ENCODE results near the gene ATG16L1. TPM values are rescaled to one million over a fixed set of nuclear protein-coding genes. Genes with fewer than 3 reads are reported as not detected.

Gene ATG16L1
- total and polyA plus RNA-seq, 10 of the 15 experiments (the other 5 are each of a cell fraction or from before 2014, with no cell fraction given) = 5.2 to 26.6 (median 15.6) TPM

- no peaks in the 10 kb centered on the region for H3K79me2 ChIP-seq (ENCODE audit: control insufficient read depth, insufficient read depth, low read length)
- no peak overlapping the region for H3K4me2 ChIP-seq (ENCODE audit: control insufficient read depth, insufficient read depth)
- in situ Hi-C loops (cut with MboI) = no loop called here
- H4K20me1 ChIP-seq (ENCODE audit: control insufficient read depth, insufficient read depth) = no peaks in the 10 kb centered on the region
- no TSS peak for BruUV-seq (replicated peaks)
- H3K27ac ChIP-seq (ENCODE audit: control insufficient read depth, insufficient read depth) = no peak overlapping the region
- no peaks in the 10 kb centered on the region for H3K4me1 ChIP-seq (ENCODE audit: control insufficient read depth, insufficient read depth, low read length)
- H3K27me3 ChIP-seq (replicated peaks in 1 of 2; ENCODE audit: control insufficient read depth in 2 of 2, insufficient read depth in 2 of 2, low read length in 1 of 2) = no peaks in the 10 kb centered on the region
- H3K9ac ChIP-seq (ENCODE audit: control insufficient read depth, insufficient read depth, low read length) = no peak overlapping the region
- TF ChIP-seq HDAC2 (IDR thresholded peaks at IDR 0.05) (no peak), E2F4 (IDR thresholded peaks at IDR 0.05; ENCODE audit: low read depth, low read length) (no peak), CBX3 (IDR thresholded peaks at IDR 0.05; ENCODE audit: borderline replicate concordance, low read depth) (no peak), CEBPB (IDR thresholded peaks at IDR 0.05; ENCODE audit: borderline replicate concordance in 1 of 2, low read depth in 2 of 2, low read length in 2 of 2) (no peak), ZNF217 (IDR thresholded peaks at IDR 0.05) (no peak), EGR1 (IDR thresholded peaks at IDR 0.05; ENCODE audit: borderline replicate concordance in 1 of 2, low read depth in 2 of 2, low read length in 2 of 2) (no peak), YBX1 (IDR thresholded peaks at IDR 0.05) (no peak)
- no peaks in the 10 kb centered on the region for H3K9me3 ChIP-seq (replicated peaks; ENCODE audit: control insufficient read depth, insufficient read depth, low read length)
- H2AFZ ChIP-seq (ENCODE audit: control insufficient read depth, low read depth, low read length) = no peak overlapping the region
- no peak overlapping the region for H3K4me3 ChIP-seq
- ChIA-PET SMC1A (ENCODE audit: uncharacterized antibody, unreplicated experiment) (no interaction called here), CTCF (no interaction called here), RAD21 (ENCODE audit: unreplicated experiment) (no interaction called here), POLR2A (no interaction called here)
- DNase-seq (ENCODE audit: low read depth, low spot score) (no peak), FAIRE-seq (no peak), ATAC-seq (no peak)
- intact Hi-C loops (cut with micrococcal nuclease; ENCODE audit: unreplicated experiment) = no loop called here
- peaks cover 1 to 2% of the 10 kb centered on the region in 2 experiments; a peak in 2 of 4 replicates for H3K36me3 ChIP-seq (ENCODE audit: control insufficient read depth in 2 of 2, insufficient read depth in 2 of 2, low read length in 1 of 2)
- WGBS (ENCODE audit: insufficient coverage, insufficient replicate concordance, low lambda C conversion rate, missing lambda C conversion rate) = 90% methylated on average over 2 of the region's 2 CpGs
Measured at GRCh38 chr2:233301248-233301647, 49.8 kb downstream of the ATG16L1 start.

- Histone ChIP-seq H3K4me3 (no peak overlapping the region), H2AFZ (ENCODE audit: control insufficient read depth, low read depth, low read length) (no peak overlapping the region), H3K9me3 (replicated peaks; ENCODE audit: control insufficient read depth, insufficient read depth, low read length) (no peaks in the 10 kb centered on the region), H3K79me2 (ENCODE audit: control insufficient read depth, insufficient read depth, low read length) (no peaks in the 10 kb centered on the region), H3K27me3 (replicated peaks in 1 of 2; ENCODE audit: control insufficient read depth in 2 of 2, insufficient read depth in 2 of 2, low read length in 1 of 2) (no peaks in the 10 kb centered on the region), H3K36me3 (ENCODE audit: control insufficient read depth in 2 of 2, insufficient read depth in 2 of 2, low read length in 1 of 2) (0 out of 4 replicates have a peak, but pooled peaks cover 0 to 2% of the 10 kb centered on the region in 2 experiments), H3K9ac (ENCODE audit: control insufficient read depth, insufficient read depth, low read length) (no peak overlapping the region), H3K4me1 (ENCODE audit: control insufficient read depth, insufficient read depth, low read length) (no peaks in the 10 kb centered on the region), H4K20me1 (ENCODE audit: control insufficient read depth, insufficient read depth) (no peaks in the 10 kb centered on the region), H3K4me2 (ENCODE audit: control insufficient read depth, insufficient read depth) (no peak overlapping the region), H3K27ac (ENCODE audit: control insufficient read depth, insufficient read depth) (no peak overlapping the region)
- no peak for DNase-seq (ENCODE audit: low read depth, low spot score)
- CTCF ChIA-PET = no interaction called here
- RAD21 ChIA-PET (ENCODE audit: unreplicated experiment) = no interaction called here
- in situ Hi-C loops (cut with MboI) = no loop called here
- 81% methylated on average over 6 of the region's 6 CpGs for WGBS (ENCODE audit: insufficient coverage, insufficient replicate concordance, low lambda C conversion rate, missing lambda C conversion rate)
- TF ChIP-seq KLF5 (IDR thresholded peaks at IDR 0.05; ENCODE audit: partially characterized antibody) (no peak), SP1 (IDR thresholded peaks at IDR 0.05; ENCODE audit: low read depth, low read length) (no peak), BHLHE40 (IDR thresholded peaks at IDR 0.05; ENCODE audit: borderline replicate concordance in 1 of 2, low read depth in 2 of 2, low read length in 1 of 2) (no peak), WRNIP1 (IDR thresholded peaks at IDR 0.05; ENCODE audit: borderline replicate concordance, low read depth, low read length) (no peak), FOS (IDR thresholded peaks at IDR 0.05; ENCODE audit: borderline replicate concordance, extremely low read depth, insufficient read length) (no peak)
- no peak for FAIRE-seq
- BruUV-seq (replicated peaks) = no TSS peak
- SMC1A ChIA-PET (ENCODE audit: uncharacterized antibody, unreplicated experiment) = interaction anchor here (0.5 to 1.0 kb wide), 2 partner anchors 17 to 103 kb away, joined by 3 read pairs; no protein-coding TSS in a partner anchor
- intact Hi-C loops (cut with micrococcal nuclease; ENCODE audit: unreplicated experiment) = no loop called here
- no peak for ATAC-seq
- POLR2A ChIA-PET = no interaction called here
Measured at GRCh38 chr2:233301811-233302210, 50.3 kb downstream of the ATG16L1 start.
